IPS-15b (cell line): ENCODE measurements around the gene SMIM24.
"Not testable (repeated sequence)": the region's sequence is repeated elsewhere in the genome, so short reads cannot be mapped to it uniquely, and the experiment has no call there.

Source experiments
- H3K27me3 ChIP-seq: one replicate; pipeline ENCODE4 v1.6.1; 2013; ENCODE audit warnings: low read length; ENCODE audit not compliant: control insufficient read depth, insufficient read depth
- H3K36me3 ChIP-seq: one replicate; pipeline ENCODE4 v1.6.1; 2013; ENCODE audit warnings: low read length; ENCODE audit not compliant: control insufficient read depth, insufficient read depth
- H3K4me1 ChIP-seq: one replicate; pipeline ENCODE4 v1.6.1; 2013; ENCODE audit warnings: mild to moderate bottlenecking, low read length; ENCODE audit not compliant: control insufficient read depth, insufficient read depth
- H3K4me3 ChIP-seq: one replicate; pipeline ENCODE4 v1.5.1; 2013; ENCODE audit warnings: low read depth, low read length
- H3K9ac ChIP-seq: one replicate; pipeline ENCODE4 v1.6.1; 2013; ENCODE audit warnings: low read depth, mild to moderate bottlenecking, low read length
- H3K9me3 ChIP-seq: one replicate; pipeline ENCODE4 v1.6.1; 2013; ENCODE audit warnings: mild to moderate bottlenecking, low read length; ENCODE audit not compliant: control insufficient read depth, insufficient read depth

The SMIM24 gene

GRCh38 chr19:3513229-3514140, 33.2 kb upstream of the SMIM24 start:
- Histone ChIP-seq H3K27me3 (no peaks in the 10 kb centered on the region), H3K4me1 (peaks cover 4% of the 10 kb centered on the region), H3K9ac (no peak overlapping the region), H3K4me3 (no peak overlapping the region), H3K9me3 (no peaks in the 10 kb centered on the region), H3K36me3 (peaks cover 6% of the 10 kb centered on the region)

DNA sequence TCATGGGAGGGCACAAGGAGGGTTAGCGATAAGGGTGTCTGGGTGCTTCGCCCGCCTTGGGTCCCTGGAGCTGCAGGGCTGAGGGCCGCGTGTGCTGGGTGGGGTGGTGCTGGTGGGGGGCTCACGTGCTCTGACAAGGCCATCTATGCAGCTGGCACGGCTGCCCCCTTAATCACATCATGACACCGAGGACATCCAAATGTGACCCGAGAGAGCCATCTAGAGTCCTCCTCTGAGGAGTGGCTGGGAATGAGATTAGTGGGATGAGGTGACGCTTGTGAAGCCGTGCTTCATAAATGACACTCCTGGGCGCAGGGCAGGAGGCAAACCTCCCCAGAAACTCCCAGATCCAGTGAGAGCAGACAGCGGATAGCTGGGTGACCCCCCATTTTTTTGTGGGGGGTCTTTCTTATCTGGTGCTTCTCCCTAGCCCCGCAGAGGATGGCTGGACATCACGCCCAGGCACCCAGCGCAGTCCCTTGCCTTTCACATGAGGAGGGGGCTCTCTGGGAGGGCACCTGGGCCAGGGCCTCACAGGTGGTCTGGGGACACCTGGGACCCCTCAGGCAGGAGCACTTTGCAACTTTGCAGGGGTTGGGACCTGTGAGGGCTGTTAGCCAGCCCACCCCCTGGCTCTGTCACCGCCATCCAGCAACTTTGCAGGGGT, 32.4 kb upstream of the SMIM24 start:
- no peak overlapping the region for H3K4me3 ChIP-seq
- no peak overlapping the region for H3K9ac ChIP-seq
- H3K9me3 ChIP-seq, result no peaks in the 10 kb centered on the region
- H3K36me3 ChIP-seq, result peaks cover 6% of the 10 kb centered on the region
- H3K4me1 ChIP-seq, result peaks cover 3% of the 10 kb centered on the region
- no peaks in the 10 kb centered on the region for H3K27me3 ChIP-seq

DNA sequence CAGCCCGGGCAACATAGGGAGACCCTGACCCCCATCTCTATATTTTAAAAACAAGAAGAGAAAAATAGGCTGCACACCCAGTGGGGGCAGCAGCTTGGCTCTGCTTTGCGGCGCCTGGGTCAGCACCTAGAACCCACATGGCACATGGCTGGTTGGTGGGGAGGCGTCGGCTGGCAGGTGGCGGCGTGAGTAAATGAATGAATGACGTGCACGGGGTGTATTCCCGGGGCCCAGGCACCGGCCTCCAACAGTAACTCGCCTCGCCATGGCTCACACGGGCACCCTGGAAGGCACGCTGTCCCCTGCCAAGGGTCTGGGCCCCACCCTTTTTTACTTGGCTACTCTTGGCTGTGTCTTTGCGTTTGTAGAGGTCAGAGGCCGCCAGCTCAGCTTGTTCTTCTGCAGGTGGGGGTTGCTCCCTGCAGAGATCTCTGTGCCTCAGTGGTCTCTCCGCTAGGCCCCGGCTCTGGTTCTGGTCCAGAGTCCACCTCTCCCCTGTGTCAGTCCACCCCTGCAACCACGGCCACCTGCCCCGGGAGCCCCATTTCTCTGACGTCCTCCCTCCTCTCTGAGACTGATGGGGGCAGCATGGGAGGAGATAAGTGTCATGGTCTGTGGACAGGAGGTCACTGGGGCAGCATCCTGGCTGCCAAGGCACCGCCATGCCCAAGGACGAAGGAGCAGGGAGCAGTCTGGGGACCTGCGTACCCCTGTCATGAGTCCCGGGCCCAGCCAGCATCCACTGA, 31.4 kb upstream of the SMIM24 start:
- Histone ChIP-seq H3K4me3 (no peak overlapping the region), H3K9ac (no peak overlapping the region), H3K9me3 (no peaks in the 10 kb centered on the region), H3K4me1 (peaks cover 3% of the 10 kb centered on the region), H3K27me3 (no peaks in the 10 kb centered on the region), H3K36me3 (peaks cover 6% of the 10 kb centered on the region)

DNA sequence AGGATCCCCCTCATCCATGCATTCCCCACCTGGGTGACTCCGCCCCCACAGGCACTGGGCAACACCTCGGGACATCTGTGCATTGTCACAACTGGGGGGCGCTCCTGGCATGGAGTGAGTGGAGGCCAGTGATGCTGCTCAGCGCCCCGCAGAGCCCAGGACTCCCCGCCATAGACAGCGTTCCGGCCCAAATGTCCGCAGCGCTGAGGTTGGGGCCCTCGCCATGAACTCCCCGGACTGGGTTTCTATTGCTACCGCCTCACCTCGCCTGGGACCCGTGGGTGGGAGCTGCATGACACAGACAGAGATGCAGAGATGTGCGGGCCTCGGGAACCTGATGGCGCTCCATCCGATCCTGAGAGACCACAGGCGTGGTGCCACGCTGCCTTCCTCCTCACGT, 30.4 kb upstream of the SMIM24 start:
- Histone ChIP-seq H3K4me1 (peaks cover 3% of the 10 kb centered on the region), H3K9ac (no peak overlapping the region), H3K4me3 (no peak overlapping the region), H3K9me3 (no peaks in the 10 kb centered on the region), H3K36me3 (peaks cover 6% of the 10 kb centered on the region), H3K27me3 (no peaks in the 10 kb centered on the region)

DNA sequence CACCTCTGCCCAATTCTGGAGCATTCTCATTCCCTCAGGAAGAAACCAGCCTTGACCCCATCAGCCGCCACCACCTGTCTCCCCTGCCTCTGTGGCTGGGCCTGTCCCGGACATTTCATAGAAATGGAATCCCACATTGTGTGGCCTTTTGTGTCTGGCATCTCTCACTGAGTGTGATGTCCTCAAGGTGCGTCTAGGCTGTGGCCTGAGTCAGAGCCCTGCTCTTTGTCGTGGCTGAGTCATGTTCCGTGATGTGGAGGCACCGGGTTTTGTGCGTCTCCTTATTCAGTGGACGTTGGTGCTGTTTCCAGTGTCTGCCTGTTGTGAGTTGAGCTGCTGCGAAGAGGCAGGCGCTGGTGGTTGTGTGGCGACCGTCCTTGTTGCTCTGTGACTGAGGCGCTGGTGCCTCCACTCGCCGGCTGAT, 29.3 kb upstream of the SMIM24 start:
- Histone ChIP-seq H3K9me3 (no peaks in the 10 kb centered on the region), H3K4me3 (no peak overlapping the region), H3K27me3 (no peaks in the 10 kb centered on the region), H3K9ac (no peak overlapping the region), H3K36me3 (peaks cover 6% of the 10 kb centered on the region), H3K4me1 (peaks cover 2% of the 10 kb centered on the region)

DNA sequence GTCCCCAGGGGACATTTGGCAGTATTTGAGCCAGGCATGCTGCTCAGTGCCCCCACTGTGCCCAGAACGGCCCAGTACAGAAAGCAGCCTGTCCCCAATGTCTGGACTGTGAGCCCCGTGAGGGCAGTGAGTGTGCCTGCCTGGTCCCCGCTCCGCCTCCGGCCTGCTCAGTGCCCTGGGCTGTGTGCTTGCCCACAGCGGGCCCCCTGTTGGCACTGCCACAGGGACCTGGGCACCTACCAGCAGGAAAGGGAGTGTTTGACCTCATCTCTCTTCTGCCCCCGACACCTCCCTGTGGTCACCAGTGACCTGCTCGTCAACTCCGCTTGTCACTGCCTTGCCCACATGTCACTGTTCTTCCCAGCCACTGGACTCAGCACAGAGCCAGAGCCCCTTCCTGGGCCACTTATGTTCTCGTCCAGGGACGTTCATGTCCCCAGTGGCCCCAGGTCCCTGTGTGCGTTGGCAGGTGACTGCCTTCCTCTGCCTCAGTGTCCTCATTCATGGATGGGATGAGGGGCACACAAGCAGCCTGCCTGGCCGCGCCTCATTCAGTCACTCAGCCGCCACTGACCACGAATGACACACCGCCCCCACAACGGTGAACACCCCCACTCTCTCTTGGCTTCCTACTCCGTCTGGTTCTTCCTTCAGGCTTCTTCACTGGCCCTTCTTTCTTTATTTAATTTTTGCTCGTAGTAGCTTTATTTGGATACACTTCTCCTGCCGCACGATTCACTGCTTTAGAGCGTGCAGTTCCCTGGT, 28.6 kb upstream of the SMIM24 start:
- Histone ChIP-seq H3K4me1 (no peaks in the 10 kb centered on the region), H3K36me3 (peaks cover 6% of the 10 kb centered on the region), H3K27me3 (no peaks in the 10 kb centered on the region), H3K4me3 (no peak overlapping the region), H3K9ac (no peak overlapping the region), H3K9me3 (no peaks in the 10 kb centered on the region)

DNA sequence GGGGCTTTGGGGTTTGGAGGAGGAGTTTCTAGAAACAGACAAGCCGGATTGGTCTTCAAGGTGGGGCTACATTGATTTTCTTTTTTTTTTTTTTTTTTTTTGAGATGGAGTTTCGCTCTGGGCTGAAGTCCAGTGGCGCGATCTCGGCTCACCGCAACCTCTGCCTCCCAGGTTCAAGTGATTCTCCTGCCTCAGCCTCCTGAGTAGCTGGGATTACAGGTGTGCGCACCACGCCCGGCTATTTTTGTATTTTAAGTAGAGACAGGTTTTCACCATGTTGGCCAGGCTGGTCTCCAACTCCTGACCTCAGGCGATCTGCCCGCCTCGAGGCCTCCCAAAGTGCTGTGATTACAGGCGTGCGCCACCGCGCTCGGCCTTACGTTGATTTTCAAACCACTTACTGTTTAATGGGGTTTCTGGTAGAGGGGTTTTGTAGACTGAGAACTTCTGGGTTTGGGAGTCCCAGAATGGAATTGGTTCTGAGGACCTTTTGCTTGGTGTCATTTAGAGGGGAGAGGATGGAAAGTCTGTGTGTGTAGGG, 27.9 kb upstream of the SMIM24 start:
- H3K36me3 ChIP-seq, H3K27me3 ChIP-seq, H3K4me3 ChIP-seq, H3K9me3 ChIP-seq, H3K4me1 ChIP-seq, H3K9ac ChIP-seq: not testable (repeated sequence)

GRCh38 chr19:3507371-3508120, 27.2 kb upstream of the SMIM24 start:
- Histone ChIP-seq H3K9me3 (no peaks in the 10 kb centered on the region), H3K4me1 (no peaks in the 10 kb centered on the region), H3K36me3 (peaks cover 6% of the 10 kb centered on the region), H3K9ac (no peak overlapping the region), H3K27me3 (no peaks in the 10 kb centered on the region), H3K4me3 (peak overlapping the region; percentile 94)

DNA sequence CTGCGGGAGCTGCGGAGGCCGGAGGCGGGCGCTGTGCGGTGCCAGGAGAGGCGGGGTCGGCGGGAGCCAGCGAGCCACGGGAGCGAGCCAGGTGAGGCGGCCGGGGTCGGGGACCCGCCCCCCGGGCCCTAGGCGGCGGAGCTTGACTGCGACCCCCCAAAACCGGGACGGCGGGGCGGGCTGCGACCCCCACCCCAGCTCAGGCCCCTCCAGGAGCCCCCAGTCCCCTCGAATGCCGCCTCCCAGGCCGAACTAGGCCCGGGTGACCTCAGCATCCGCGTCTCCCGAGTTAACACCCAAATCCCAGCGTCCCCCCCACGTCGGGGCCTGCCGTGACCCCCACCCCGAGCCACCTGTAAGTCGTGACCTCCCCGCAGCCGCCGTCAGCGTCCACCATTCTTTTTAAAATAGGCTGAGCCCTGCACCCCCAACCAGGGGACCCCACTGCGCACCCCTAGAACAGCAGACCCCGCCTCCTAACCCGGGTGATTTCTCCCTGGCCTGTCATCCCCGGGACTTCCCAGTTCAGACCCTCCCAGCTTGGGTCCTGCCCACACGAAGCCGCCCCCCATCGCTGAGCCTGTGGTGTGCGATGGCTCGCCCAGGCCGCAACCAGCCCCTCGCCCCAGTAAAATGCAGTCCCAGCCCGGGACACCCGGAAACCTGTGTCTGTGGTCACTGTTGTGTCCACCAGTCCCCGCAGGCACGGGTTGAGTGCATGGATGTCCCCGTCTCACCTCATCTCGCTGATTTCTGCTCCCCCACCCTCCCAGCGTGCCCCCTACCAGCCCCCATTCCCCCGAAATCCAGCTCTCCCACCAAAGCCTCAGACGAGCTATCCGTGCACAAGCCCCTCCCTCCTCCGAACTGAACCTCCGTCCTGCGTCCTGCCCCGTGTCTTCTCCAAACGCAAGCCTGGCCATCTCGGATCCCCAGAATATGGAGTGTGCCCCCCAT, 26.3 kb upstream of the SMIM24 start:
- peak overlapping the region; percentile 94 for H3K4me3 ChIP-seq
- H3K4me1 ChIP-seq, result no peaks in the 10 kb centered on the region
- H3K36me3 ChIP-seq, result peaks cover 6% of the 10 kb centered on the region
- no peaks in the 10 kb centered on the region for H3K9me3 ChIP-seq
- peak overlapping the region; percentile 37 for H3K9ac ChIP-seq
- H3K27me3 ChIP-seq, result no peaks in the 10 kb centered on the region
